Erythroblast (primary cell): ENCODE results near the gene SCYGR7.
A peak's percentile ranks its signal among the peaks of the same experiment; 100 is the strongest.
"Not testable (repeated sequence)": the region's sequence is repeated elsewhere in the genome, so short reads cannot be mapped to it uniquely, and the experiment has no call there.

ENCODE experiments used
- DNase-seq, 2 experiments: peaks; one replicate each; lab custom pipeline; 2025; lab: John Stamatoyannopoulos, UW
- GATA1 ChIP-seq: IDR thresholded peaks from 2 replicates; pipeline ENCODE4 v1.6.1; 2011; ENCODE audit warnings: low read depth, mild to moderate bottlenecking, control low read depth, low read length, moderate library complexity
- POLR2A ChIP-seq: IDR thresholded peaks from 2 replicates; pipeline ENCODE4 v1.6.1; 2011; ENCODE audit warnings: mild to moderate bottlenecking, low read length

SCYGR7 gene, protein sequence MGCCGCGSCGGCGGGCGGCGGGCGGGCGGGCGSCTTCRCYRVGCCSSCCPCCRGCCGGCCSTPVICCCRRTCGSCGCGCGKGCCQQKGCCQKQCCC

DNA sequence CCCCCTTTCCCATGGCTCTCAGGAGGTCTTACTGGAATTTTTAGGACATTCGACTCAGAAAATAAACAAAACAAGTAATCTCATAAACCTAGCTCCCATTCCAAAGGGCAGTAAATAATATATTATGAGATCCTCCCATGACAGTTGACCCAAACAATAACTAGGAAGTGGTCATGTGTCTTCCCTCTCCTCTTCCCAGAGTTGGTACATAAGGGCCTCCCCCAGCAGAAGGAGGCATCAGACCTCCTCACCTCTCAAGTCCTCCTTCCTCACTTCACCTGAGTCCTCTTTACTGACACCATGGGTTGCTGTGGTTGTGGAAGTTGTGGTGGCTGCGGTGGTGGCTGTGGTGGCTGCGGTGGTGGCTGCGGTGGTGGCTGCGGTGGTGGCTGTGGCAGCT lies at the start of gene SCYGR7:
Gene SCYGR7 (plus strand): TSS at position 301 of the 400 bp plus-strand sequence. CDS start 0 bp downstream, at position 301.
- no peak for DNase-seq
- TF ChIP-seq GATA1 (no peak), POLR2A (no peak)

DNA sequence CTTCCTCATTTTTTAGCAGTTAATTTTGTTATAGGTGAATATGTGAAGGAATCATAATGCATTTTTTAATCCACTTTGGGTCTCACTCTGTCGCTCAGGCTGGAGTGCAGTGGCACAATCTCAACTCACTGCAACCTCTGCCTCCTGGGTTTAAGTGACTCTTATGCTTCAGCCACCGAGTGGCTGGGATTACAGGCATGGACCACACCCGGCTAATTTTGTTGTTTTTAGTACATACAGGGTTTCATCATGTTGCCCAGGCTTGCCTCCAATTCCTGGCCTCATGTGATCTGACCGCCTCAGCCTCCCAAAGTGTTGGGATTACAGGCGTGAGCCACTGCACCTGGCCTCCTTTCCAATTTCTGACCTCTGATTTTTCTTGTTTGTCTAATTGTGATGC lies 43.9 kb upstream of the SCYGR7 start:
- DNase-seq = no peak
- no peak for TF ChIP-seq POLR2A

DNA sequence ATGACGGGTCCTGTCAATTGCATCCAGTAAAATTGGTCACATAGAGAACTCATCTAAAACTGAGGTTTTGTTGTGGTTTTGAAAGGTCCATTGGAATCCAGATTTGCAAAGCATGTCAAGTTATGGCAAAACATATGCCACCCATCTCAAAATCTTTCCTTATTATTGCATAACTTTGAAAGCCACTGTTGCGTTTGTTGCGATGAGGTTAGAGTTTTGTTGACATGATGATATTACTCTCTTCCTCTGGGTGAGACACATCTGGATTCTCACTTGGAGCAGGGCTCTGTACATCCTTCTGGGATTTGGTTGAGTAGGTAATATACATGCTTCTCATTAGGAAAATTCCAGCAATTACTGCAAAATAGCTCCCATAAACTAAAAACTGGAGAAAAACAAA lies 40.9 kb upstream of the SCYGR7 start:
- TF ChIP-seq POLR2A = no peak
- no peak for TF ChIP-seq GATA1

DNA sequence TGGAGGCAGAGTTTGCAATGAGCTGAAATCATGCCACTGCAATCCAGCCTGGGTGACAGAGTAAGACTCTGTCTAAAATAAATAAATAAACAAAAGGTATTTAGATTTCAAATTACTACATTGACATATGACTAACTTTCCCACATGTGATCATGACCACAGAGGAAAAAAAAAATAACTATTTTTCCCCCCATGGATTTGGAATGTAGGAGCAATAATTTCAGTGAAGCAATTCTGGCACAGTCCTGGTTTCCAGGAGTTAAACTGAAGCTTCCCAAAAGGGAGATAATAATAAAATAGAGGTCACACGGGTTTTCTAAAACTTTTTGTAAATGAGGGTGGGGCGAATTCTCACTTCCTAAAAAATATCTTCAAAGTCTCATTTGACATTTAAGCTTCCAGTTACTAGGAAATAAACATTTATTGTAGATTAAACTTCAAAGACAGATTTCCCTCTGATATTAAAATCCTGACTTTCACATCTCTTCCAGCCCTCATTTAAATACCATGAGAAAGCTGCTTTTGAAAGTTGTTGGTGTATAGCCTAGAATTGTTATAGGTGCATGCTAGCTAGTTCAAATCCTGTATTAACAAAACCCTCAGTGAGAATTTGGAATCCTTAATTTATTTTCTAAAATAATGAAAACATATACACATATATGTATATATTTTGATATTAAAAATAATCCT lies 31.0 kb upstream of the SCYGR7 start:
- no peak for TF ChIP-seq POLR2A
- TF ChIP-seq GATA1 = no peak
- no peak for DNase-seq

More for the DNA sequence above, 40.9 kb upstream of the SCYGR7 start:
- DNase-seq = no peak

DNA sequence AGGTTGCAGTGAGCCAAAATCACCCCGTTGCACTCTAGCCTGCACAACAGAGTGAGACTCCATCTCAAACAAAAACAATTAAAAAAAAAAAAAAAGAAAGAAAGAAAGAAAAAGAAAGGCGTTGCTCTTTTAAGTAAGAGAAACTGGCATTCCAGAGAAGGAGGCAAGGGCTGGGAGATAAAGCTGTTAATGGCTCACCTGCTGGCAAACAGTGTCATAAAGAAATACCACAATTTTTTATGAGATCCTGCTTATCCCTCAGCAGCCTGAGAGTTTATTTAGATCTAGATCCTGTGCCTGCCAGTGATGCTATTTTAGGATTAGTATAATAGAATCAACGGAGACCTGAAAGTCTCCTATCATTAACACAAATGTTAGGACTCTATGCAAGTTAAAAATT lies 26.6 kb upstream of the SCYGR7 start:
- DNase-seq = no peak
- no peak for TF ChIP-seq POLR2A
- no peak for TF ChIP-seq GATA1

DNA sequence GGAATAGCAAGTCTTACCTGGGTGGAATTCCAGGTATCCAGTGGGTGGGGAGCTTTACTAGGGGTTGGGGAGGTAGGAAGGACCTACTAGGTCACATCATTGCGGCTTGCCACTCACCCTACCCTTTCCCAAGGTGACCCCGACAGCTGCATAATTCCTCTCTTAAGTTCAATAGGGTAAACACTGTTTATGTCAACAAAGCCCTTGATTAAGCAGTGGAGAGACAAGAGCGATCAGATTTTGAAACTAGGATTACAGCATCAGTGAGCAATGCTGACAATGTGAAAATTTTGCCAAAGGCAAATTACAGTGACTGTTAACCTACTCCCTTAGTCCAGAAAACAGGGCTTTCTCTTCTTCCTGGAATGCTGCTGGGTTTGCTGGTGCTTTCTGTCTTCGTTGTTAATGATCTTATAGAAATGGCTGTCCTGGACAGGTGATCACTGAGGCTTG lies 24.8 kb upstream of the SCYGR7 start:
- no peak for DNase-seq
- no peak for TF ChIP-seq POLR2A
- no peak for TF ChIP-seq GATA1

DNA sequence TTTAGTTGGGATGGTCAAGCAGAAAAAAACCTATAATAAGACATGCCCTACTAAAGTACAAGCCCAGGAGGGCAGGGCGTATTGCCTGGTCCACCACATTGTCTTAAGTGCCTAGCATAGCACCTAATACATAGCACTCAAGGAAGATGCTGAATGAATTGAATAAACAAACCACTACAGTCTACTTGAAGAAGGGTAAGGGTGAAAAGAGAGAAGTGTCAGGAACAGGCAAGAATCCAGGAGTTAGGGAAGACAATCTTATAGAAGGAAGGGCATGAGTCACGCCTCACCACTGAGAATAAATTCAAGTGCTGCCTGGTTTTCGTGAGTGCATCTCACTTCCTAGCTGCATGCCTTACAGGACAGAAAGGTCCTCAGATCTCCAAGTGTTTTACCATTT lies 24.2 kb upstream of the SCYGR7 start:
- DNase-seq = no peak
- TF ChIP-seq GATA1 (no peak), POLR2A (no peak)

DNA sequence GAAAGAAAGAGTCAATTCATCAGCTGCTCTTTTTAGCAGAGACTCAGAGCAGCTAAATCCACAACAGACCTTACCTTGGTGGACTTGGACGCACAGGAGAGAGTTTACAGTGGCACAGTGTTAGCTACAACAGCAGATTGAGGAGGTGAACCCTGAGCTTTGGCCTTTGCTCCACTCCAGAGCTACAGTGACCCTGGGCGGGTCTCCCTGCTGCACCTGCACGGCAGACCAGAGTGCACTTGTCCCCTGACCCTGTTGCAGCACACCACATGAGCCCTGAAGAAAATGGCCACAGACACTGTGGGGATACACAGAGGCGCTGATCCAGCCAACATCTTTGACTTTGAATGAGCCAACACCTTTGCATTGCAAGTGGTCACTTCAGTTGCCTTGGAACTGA lies 21.3 kb upstream of the SCYGR7 start:
- DNase-seq = no peak
- TF ChIP-seq GATA1 (no peak), POLR2A (no peak)

DNA sequence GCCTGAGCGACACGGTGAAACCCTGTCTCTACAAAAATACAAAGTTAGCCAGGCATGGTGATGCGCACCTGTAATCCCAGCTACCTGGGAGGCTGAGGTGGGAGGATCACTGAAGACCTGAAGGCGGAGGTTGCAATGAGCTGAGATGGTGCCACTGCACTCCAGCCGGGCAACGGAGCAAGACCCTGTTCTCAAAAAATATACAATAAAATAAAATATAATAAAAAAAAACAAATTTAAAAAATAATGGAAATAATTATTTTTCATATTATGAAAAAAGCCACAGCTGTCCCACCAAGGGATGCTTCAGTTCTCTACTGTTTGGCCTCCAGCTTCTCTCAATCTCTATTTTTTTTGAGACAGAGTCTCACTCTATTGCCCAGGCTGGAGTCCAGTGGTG lies 20.7 kb upstream of the SCYGR7 start:
- TF ChIP-seq GATA1 = no peak
- TF ChIP-seq POLR2A = no peak
- no peak for DNase-seq

DNA sequence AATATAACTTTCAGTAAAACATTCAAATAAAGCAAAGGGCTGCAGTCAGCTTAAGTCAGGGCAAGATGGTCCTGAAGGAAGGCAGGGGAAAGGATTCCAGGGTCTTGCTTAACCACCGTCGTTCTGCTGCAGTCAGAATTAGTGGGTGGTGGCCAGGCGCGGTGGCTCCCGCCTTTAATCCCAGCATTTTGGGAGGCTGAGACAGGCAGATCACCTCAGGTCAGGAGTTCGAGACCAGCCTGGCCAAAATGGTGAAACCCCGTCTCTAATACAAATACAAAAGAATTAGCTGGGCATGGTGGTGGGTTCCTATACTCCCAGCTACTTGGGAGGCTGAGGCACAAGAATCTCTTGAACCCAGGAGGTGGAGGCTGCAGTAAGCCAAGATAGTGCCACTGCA lies 17.1 kb upstream of the SCYGR7 start:
- DNase-seq = no peak
- TF ChIP-seq GATA1 (no peak), POLR2A (no peak)

DNA sequence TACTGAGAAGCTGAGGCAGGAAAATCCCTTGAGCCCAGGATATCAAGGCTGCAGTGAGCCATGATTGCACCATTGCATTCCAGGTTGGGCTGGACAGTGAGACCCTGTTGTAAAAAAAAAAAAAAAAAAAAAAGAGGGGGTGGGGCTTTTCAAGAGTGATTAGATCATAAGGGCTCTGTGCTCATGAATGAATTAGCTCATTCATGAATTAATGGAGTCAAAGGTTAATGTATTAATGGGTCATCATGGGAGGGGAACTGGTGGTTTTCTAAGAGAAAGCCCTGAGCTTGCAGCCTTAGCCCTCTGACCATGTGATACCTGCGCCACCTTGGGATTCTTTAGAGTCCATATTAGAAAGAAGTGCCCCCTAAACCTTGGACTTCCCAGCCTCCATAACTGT lies 14.8 kb upstream of the SCYGR7 start:
- DNase-seq = no peak
- TF ChIP-seq POLR2A (no peak), GATA1 (no peak)

DNA sequence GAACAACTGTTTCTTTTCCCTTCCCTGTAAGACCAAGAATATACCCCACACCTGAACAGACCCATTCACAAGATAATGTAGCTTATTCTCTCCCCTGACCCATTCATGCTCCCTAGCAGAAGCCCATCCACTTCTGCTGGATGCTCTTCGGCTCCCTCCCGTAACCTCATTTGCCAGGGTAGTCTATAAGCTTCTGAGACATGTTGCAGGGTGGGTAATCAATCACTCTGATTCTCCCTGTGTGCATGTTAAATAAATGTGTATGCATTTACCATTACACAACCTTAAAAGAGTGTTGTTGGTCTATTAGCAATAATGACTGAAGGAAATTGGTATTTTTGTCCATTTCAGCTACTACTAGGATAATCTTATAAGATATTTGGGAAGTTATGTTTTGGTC lies 11.6 kb upstream of the SCYGR7 start:
- no peak for TF ChIP-seq GATA1
- no peak for TF ChIP-seq POLR2A
- no peak for DNase-seq

DNA sequence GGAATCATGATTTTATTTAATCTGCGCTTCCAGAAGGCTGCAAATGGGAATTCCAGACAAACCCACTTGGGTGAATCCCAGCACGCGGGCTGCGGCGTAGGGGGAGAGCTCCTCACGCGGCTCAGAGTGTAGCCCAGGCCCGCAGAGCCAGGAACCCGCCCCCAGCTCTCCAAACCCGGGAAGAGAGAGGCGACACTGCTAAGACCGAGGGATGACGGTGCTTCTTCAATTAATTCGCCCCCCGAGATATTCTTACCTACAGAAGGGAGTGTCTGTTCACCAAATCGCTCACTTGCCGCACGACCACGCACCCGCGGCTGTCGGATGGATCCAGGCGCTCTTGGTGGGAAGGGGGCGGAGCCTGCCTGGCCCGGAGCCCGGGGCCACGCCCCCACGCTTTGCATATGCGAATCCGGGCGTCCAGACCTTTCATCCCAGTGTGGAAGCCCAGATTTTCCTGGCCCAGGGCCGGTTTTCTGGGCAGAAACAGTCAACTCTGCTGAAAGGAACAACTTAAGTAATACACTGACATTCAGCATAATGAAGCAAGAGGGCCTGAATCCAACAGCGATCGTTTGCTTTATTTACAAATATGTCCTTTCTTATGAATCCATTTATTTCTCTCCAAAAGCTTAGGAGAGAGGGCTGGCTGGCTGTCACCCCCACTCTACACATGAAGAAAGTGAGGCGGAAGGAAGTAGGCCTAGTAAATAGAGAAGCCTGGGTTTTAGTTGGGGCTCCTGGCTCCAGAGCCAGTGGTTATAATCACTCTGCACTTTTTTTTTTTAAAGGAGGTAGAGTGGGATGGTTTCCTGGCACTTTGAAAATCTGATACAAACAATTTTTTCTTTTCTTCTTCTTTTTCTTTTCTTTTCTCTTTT lies 10.2 kb upstream of the SCYGR7 start, which contains the start of gene SLC19A3:
Gene SLC19A3 (minus strand): TSS at position 342 of the 881 bp plus-strand sequence. CDS start 15,710 bp downstream, outside the sequence.
- TF ChIP-seq POLR2A = no peak
- no peak for TF ChIP-seq GATA1
- peak in 1 of 2 experiments; percentile 6 for DNase-seq

DNA sequence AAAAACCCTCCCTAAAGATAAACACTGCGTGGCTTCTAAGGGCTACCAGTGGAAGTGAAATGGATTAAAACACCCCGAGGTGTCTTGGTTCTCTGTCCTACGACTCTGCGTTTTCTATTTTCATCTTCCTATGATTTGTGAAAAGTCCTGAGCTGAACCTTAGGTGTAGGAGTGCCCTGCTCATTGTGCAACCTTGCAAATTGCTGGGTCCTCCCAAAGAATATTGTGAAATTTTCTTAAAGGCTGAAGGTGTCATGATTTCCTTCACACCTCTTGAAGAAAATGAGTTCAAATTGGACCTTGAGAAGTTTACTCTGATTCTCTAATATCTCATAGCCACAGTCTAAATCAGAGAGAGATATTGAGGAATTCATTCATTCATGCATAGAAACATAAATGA lies 8.5 kb upstream of the SCYGR7 start:
- DNase-seq = no peak
- TF ChIP-seq POLR2A (no peak), GATA1 (no peak)

DNA sequence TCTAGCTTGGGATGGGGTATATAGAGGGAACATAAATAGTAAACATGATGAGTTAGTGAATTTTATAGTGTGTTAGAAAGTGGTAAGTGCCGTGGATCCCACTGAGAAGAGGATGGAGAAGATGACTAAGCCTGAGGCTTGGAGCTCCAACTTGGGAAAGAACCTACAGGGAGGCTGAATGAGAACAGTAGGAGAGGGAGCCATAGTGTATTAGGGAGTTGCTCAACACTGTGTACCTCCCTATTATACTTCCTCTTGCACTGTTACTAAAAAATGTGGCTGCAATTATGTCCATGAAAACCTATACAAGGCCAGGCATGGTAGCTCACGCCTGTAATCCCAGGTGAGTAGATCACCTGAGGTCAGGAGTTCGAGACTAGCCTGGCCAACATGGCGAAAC lies 7.5 kb upstream of the SCYGR7 start:
- no peak for TF ChIP-seq GATA1
- no peak for TF ChIP-seq POLR2A
- DNase-seq = no peak

DNA sequence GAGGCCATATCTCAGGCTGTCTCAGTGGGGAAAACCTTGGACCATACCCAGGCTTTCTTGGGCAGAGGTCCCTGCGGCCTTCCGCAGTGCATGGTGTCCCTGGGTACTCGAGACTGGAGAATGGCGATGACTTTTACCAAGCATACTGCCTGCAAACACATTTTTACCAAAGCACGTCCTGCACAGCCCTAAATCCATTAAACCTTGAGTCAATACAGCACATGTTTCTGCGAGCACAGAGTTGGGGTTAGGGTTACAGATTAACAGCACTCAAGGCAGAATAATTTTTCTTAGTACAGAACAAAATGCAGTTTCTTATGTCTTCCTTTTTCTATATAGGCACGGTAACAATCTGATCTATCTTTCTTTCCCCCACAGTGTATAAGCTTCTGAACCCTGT lies 5.3 kb upstream of the SCYGR7 start:
- DNase-seq = not testable (repeated sequence)
